Measurements from ENCODE around the gene TNIK.
A peak's percentile ranks its signal among the peaks of the same experiment; 100 is the strongest.

TNIK gene

DNA sequence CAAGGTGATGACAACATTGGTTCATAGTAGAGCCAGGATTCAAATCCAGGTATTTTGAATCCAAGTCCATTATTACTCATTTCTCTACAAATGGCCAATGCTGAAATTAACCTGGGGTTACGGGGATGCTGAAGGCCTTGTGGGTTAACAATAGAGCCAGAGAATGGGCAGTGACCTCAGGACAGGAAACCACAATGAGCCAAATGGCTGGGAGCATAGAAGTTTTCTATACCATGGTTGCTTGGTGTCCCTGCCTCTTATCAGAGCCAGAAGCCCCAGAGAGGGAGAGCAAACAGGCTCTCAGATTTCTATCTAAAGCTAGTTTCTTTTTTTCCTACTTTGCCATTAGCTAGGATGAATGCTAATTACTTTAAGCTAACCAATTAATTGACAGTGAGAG, 82.3 kb downstream of the TNIK start:
- TF ChIP-seq, protein P1, sequence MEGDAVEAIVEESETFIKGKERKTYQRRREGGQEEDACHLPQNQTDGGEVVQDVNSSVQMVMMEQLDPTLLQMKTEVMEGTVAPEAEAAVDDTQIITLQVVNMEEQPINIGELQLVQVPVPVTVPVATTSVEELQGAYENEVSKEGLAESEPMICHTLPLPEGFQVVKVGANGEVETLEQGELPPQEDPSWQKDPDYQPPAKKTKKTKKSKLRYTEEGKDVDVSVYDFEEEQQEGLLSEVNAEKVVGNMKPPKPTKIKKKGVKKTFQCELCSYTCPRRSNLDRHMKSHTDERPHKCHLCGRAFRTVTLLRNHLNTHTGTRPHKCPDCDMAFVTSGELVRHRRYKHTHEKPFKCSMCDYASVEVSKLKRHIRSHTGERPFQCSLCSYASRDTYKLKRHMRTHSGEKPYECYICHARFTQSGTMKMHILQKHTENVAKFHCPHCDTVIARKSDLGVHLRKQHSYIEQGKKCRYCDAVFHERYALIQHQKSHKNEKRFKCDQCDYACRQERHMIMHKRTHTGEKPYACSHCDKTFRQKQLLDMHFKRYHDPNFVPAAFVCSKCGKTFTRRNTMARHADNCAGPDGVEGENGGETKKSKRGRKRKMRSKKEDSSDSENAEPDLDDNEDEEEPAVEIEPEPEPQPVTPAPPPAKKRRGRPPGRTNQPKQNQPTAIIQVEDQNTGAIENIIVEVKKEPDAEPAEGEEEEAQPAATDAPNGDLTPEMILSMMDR (IDR thresholded peaks at IDR 0.05; ENCODE audit: low read depth, low read length) = no peak
- no peaks in the 10 kb centered on the region for H3K36me3 ChIP-seq
- H3K9me3 ChIP-seq = no peaks in the 10 kb centered on the region
- H3K4me3 ChIP-seq (ENCODE audit: low read depth, low read length) = no peak overlapping the region
- DNase-seq = no peak
- H3K27me3 ChIP-seq = no peaks in the 10 kb centered on the region
- H3K4me1 ChIP-seq = peaks cover 41% of the 10 kb centered on the region

DNA sequence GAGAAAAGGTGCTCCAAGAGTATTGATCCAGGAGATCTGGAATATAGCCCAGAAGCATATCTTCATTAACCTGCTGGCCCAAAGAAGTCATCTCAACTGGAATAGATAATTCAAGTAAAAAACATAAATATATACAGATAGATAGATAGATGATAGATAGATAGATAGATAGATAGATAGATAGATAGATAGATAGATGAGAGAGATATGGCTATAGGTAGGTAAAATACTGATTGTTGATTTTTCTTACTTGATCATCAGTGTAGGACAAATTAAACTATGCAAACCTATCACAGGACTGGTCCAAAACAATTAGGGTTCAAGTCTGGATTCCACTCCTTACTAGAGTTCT, 83.6 kb downstream of the TNIK start:
- TF ChIP-seq, protein P1 (IDR thresholded peaks at IDR 0.05; ENCODE audit: low read depth, low read length) = no peak
- no peaks in the 10 kb centered on the region for H3K9me3 ChIP-seq
- H3K27me3 ChIP-seq = no peaks in the 10 kb centered on the region
- H3K36me3 ChIP-seq = no peaks in the 10 kb centered on the region
- no peak for DNase-seq
- peaks cover 41% of the 10 kb centered on the region for H3K4me1 ChIP-seq
- H3K4me3 ChIP-seq (ENCODE audit: low read depth, low read length) = no peak overlapping the region

DNA sequence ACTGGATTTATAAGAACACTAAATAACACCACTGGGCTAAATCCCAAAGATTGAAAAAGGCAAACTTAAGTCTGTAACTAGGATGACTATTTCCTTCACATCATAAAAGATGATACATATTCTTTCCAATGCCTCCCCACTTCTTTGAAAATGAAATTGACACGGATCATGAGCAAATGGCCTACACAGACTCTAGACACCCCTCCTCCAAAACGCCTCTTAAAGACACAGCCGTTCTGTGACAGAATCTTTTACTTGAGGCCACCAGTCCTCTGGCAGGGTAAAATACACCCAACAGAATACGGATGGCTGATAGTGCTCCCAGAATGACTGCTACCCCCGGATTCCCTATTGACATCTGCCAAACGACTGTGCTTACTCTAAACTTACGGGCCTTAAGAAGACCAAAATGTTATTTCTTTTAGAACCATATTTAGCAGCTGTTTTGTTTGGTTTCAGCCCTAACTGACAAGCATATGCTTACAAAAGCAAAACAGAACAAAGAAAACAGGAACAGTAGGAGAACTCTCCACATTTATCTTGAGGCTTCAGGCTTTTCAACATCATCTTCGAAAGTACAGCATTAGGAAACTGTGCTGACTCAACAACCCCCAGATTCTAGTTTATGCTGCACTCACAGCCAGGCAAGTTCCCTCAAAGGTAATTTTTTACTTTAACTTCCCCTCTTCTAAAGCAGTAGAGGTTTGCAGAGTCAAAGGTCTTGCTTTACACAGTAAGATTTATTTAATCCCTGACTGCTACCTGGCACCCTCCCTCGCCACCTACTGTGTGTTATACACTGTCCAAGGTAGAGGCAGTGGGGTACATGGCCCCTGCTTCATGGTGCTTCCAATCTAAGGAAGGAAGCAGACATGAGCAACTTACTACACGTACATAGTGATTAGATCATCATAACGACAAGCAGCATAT, 84.3 kb downstream of the TNIK start:
- no peaks in the 10 kb centered on the region for H3K36me3 ChIP-seq
- H3K4me3 ChIP-seq (ENCODE audit: low read depth, low read length) = no peak overlapping the region
- no peaks in the 10 kb centered on the region for H3K9me3 ChIP-seq
- DNase-seq = no peak
- H3K4me1 ChIP-seq = peaks cover 39% of the 10 kb centered on the region
- no peaks in the 10 kb centered on the region for H3K27me3 ChIP-seq
- TF ChIP-seq, protein P1 (IDR thresholded peaks at IDR 0.05; ENCODE audit: low read depth, low read length) = no peak

DNA sequence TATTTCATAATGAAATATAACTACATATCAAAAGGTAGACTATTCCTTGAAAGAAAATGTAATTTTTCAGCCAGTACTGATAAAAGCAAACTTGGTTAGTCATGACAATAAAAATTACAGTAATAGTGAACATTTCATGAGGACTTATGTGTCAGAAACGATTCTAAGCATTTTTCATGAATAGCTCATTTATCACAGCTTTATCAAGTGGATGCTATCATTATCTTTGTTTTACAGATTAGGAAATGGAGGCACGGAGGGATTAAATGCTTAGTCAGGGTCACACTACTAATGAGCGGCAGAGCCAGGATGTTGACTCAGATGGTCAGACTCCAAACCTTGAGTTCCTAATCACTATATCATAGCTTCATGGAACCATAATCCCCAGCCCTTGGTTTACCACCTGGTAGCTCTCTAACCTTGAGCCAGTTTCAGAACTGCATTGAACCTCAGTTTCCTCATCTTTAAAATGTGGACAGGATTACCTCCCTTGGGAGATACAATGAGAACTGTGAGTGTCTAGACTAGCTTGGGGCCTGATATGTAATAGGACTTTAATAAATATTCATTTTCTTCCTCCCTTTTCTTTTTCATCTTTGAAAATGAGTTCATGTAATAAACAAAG, 85.4 kb downstream of the TNIK start:
- no peaks in the 10 kb centered on the region for H3K36me3 ChIP-seq
- no peaks in the 10 kb centered on the region for H3K27me3 ChIP-seq
- no peak overlapping the region for H3K4me3 ChIP-seq (ENCODE audit: low read depth, low read length)
- no peaks in the 10 kb centered on the region for H3K9me3 ChIP-seq
- peaks cover 34% of the 10 kb centered on the region for H3K4me1 ChIP-seq
- TF ChIP-seq, protein P1 (IDR thresholded peaks at IDR 0.05; ENCODE audit: low read depth, low read length) = no peak
- DNase-seq = no peak

DNA sequence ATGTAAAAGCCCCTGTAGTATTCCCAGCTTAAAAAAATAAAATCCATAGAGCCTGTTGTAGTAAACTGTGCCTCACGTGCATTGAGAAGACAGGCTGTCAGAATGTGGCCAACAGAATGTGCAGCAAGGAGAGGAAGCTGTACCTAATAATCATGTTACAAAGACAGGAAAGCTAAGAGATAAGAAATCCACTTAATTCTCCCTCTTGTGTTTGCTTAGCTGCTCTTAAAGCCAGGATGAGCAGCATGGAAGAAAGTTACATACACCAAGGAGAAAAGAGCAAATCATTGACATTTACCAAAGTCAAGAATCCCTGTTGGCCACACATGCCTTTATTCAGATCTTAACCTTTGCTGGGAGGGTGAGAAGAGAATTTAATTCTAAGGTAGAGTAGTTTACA, 85.9 kb downstream of the TNIK start:
- Histone ChIP-seq H3K4me3 (ENCODE audit: low read depth, low read length) (no peak overlapping the region), H3K4me1 (peaks cover 34% of the 10 kb centered on the region), H3K36me3 (no peaks in the 10 kb centered on the region), H3K9me3 (no peaks in the 10 kb centered on the region), H3K27me3 (no peaks in the 10 kb centered on the region)
- DNase-seq = peak; percentile 40
- TF ChIP-seq, protein P1 (IDR thresholded peaks at IDR 0.05; ENCODE audit: low read depth, low read length) = no peak

DNA sequence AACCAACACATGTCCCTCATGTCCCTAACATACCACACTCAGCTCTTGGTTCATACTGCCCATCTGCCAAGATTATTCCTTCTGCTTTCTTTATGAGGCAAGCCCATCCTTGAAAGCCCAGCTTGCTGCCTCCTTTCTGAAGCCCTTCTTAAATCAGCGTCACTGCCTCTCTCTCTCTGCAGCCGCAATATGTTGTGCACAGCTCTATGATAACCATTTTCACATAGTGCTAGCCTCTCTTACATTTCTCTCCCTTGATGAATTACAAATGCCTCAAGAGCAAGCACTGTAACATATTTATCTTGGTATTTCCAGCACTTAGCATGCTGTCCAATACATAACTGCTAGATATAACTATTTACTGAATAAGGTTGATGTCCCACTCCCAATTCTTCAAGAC, 86.5 kb downstream of the TNIK start:
- Histone ChIP-seq H3K36me3 (no peaks in the 10 kb centered on the region), H3K4me1 (peaks cover 34% of the 10 kb centered on the region), H3K9me3 (no peaks in the 10 kb centered on the region), H3K4me3 (ENCODE audit: low read depth, low read length) (no peak overlapping the region), H3K27me3 (no peaks in the 10 kb centered on the region)
- TF ChIP-seq, protein P1 (IDR thresholded peaks at IDR 0.05; ENCODE audit: low read depth, low read length) = no peak
- DNase-seq = no peak
